HTR-8/SVneo (cell line): ENCODE measurements around the gene GPRC5A.

ENCODE experiments used
- DNase-seq: peaks from one replicate; pipeline ENCODE4 v3.0.0; 2011; ENCODE audit warnings: low spot score, mixed read lengths; ENCODE audit not compliant: insufficient read length
- FAIRE-seq: peaks from 2 replicates; lab custom pipeline; 2011; peaks lifted over from hg19 to GRCh38; lab: Jason Lieb, UNC

Gene GPRC5A

GRCh38 chr12:12883369-12884001, 7.9 kb upstream of the GPRC5A start:
- FAIRE-seq (no peak), DNase-seq (no peak)

GRCh38 chr12:12885096-12885792, 6.1 kb upstream of the GPRC5A start:
- DNase-seq (no peak), FAIRE-seq (no peak)

GRCh38 chr12:12887471-12887870, 3.9 kb upstream of the GPRC5A start:
- DNase-seq (no peak), FAIRE-seq (no peak)

- FAIRE-seq (no peak), DNase-seq (no peak)
Observed at GRCh38 chr12:12889701-12890100, 1.7 kb upstream of the GPRC5A start.

GRCh38 chr12:12890543-12891079, 751 bp upstream of the GPRC5A start:
- no peak for FAIRE-seq
- peak; percentile 31 for DNase-seq

- DNase-seq, result no peak
- FAIRE-seq, result no peak
Observed at GRCh38 chr12:12891881-12892355, 556 bp downstream of the GPRC5A start.

GRCh38 chr12:12892681-12893141, 1.3 kb downstream of the GPRC5A start:
- FAIRE-seq (no peak), DNase-seq (no peak)

GRCh38 chr12:12893438-12893837, 2.1 kb downstream of the GPRC5A start:
- DNase-seq, result no peak
- no peak for FAIRE-seq

GRCh38 chr12:12896260-12896659, 4.9 kb downstream of the GPRC5A start:
- DNase-seq (no peak), FAIRE-seq (no peak)

GRCh38 chr12:12897302-12897701, 5.9 kb downstream of the GPRC5A start:
- no peak for FAIRE-seq

GRCh38 chr12:12898136-12898717, 6.9 kb downstream of the GPRC5A start:
- DNase-seq (no peak), FAIRE-seq (no peak)

More at GRCh38 chr12:12897302-12897701, 5.9 kb downstream of the GPRC5A start:
- DNase-seq, result no peak

GRCh38 chr12:12898911-12899511, 7.6 kb downstream of the GPRC5A start:
- FAIRE-seq, result no peak
- no peak for DNase-seq

GRCh38 chr12:12899530-12900380, 8.4 kb downstream of the GPRC5A start:
- no peak for FAIRE-seq
- no peak for DNase-seq

- FAIRE-seq (no peak), DNase-seq (no peak)
Observed at GRCh38 chr12:12900786-12901157, 9.4 kb downstream of the GPRC5A start.

- FAIRE-seq, result no peak
- DNase-seq, result peak; percentile 57
Observed at GRCh38 chr12:12901158-12901791, 9.9 kb downstream of the GPRC5A start.

- FAIRE-seq, result no peak
- DNase-seq, result no peak
Observed at GRCh38 chr12:12902036-12902435, 10.7 kb downstream of the GPRC5A start.

- FAIRE-seq (no peak), DNase-seq (no peak)
Observed at GRCh38 chr12:12903642-12904609, 12.6 kb downstream of the GPRC5A start.

GRCh38 chr12:12907552-12907951, 16.2 kb downstream of the GPRC5A start:
- FAIRE-seq (no peak), DNase-seq (no peak)
